ENCODE measurements around the gene HOXA10. TPM values are rescaled to one million over a fixed set of nuclear protein-coding genes. Genes with fewer than 3 reads are reported as not detected.

The HOXA10 gene
- total RNA-seq, 1 donor from 2014 or later = 36.7 TPM

DNA sequence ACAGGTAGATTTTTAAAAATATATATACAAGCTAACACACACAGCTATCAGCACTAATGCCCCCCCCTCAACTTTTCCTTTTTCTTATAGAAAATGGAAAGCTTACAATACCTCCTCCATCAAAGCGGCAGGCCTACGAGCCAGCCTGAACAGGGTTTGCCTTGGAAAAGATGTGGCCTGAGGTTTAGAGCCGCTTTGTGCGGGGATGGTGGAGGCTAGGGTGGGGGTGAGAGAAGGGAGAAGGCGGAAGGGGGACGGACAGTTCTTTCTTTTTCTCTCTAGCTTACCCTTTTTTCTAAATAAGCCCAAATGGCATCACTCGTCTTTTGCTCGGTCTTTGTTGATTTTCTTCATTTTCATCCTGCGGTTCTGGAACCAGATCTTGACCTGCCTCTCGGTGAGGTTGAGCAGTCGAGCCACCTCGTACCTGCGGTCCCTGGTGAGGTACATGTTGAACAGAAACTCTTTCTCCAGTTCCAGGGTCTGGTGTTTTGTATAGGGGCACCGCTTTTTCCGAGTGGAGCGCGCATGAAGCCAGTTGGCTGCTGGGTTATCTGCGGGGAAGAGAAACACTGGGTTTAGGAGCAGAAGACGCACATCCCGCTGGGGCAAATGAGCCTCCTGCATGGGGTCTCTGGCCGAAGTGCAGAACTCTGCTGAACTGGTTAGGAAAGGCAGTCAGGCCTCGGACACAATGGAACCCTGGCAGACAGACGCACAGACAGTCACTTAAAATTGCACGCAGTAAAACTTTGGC lies 10.7 kb downstream of the HOXA10 start:
- no peak for DNase-seq (ENCODE audit: low read depth)
- H3K4me3 ChIP-seq (ENCODE audit: low read depth, low read length) = peak overlapping the region; percentile 74
- TF ChIP-seq, protein P1, sequence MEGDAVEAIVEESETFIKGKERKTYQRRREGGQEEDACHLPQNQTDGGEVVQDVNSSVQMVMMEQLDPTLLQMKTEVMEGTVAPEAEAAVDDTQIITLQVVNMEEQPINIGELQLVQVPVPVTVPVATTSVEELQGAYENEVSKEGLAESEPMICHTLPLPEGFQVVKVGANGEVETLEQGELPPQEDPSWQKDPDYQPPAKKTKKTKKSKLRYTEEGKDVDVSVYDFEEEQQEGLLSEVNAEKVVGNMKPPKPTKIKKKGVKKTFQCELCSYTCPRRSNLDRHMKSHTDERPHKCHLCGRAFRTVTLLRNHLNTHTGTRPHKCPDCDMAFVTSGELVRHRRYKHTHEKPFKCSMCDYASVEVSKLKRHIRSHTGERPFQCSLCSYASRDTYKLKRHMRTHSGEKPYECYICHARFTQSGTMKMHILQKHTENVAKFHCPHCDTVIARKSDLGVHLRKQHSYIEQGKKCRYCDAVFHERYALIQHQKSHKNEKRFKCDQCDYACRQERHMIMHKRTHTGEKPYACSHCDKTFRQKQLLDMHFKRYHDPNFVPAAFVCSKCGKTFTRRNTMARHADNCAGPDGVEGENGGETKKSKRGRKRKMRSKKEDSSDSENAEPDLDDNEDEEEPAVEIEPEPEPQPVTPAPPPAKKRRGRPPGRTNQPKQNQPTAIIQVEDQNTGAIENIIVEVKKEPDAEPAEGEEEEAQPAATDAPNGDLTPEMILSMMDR (conservative IDR thresholded peaks at IDR 0.05; ENCODE audit: low read depth, low read length) = no peak

DNA sequence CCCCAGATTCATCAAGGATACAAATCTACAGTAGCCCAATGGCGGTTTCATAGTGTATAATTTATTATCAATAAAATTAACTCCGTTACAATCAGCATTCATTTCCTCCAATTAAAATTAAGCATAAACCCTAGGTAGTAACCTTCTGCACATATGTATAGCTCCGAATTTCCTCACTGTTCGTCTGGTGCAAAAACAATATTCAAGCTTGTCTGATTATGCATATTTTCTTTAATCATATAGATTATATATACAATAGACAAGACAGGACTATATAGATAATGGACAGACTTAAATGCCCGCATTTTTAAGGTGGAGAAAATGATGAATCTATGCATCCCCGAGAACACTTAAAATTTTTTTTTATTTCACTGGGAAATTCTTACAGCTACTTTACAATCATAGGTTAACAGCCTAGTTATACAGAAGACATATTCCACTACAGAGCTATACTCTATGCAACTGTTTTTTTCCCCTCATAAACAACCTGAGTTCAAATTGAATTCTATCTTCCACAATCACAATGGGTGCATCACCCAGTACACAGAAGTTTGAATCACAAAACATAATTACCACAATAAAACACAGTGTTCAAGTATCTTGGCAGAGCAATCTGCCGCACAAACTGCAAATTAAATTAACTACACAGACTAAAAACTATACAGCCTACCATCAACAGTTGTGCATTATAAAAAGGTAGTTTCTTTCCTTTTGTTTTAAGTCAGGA lies 11.4 kb downstream of the HOXA10 start:
- TF ChIP-seq, protein P1 (conservative IDR thresholded peaks at IDR 0.05; ENCODE audit: low read depth, low read length) = no peak
- H3K4me3 ChIP-seq (ENCODE audit: low read depth, low read length) = peak overlapping the region; percentile 74
- DNase-seq (ENCODE audit: low read depth) = no peak

DNA sequence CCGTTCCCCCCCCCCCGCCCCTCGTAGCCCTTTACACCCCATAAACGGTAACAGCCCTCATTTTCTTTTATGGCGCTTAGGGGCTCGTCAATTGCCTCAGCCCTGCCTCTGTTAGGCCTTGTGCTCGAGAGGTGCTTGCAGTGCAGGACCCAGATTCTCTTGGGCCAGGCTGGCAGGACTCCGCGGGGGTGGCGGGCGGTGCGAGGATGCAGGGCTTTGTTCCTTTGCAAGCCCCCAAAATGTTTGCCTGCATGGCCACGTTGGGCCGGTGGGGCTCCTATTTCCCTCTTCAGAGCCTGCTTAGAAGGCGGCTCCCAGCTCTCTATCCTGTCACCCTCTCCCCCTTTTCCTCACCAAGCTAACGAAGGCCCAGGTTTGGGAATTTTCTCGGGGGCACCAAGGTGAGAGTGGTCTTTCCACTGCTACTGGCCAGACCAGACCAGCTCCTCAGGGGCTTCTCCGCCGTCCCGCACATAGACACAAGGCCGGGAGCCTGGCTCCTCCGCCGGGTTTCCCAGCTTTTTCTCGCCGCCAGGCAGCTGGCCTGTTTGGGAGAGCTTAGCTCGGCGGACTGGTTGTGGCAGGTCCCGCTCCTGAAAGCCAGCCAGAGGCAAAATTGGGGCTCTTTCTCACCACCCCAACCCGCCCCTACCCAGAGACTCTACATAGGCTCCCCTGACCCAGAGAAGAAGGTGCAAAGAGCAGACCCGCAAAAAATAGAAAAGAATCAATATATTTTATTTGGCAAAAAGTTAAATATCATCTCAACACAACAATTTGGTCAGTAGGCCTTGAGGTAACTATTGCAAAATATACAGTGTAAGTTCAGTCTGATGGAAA lies 12.2 kb downstream of the HOXA10 start:
- TF ChIP-seq, protein P1 (conservative IDR thresholded peaks at IDR 0.05; ENCODE audit: low read depth, low read length) = no peak
- DNase-seq (ENCODE audit: low read depth) = no peak
- peak overlapping the region; percentile 74 for H3K4me3 ChIP-seq (ENCODE audit: low read depth, low read length)

DNA sequence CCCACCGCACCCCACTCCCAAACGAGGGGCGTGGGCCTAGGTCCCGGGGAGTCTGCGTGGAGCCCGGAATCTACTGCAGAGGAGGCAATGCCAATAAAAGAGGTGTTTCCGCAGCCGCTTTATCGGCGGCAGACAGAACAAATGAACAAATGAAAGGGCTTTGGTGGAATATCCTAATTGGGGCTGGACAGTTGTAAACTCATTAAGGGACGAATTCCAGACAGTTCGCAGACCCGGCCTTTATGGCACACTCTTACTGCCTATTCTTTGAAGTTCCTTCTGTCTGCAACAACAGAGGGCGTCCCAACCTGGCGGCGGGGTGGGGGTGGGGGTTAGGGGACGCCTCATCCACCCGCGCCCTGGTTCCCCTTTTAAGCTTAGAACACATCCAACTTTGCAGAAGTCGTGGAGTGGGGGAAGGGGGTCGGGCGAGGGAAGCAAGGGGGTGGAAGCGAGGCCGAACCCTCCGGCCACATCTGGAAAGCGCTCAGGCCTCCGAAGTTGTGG lies 12.9 kb downstream of the HOXA10 start:
- peak overlapping the region; percentile 74 for H3K4me3 ChIP-seq (ENCODE audit: low read depth, low read length)
- DNase-seq (ENCODE audit: low read depth) = no peak
- TF ChIP-seq, protein P1 (conservative IDR thresholded peaks at IDR 0.05; ENCODE audit: low read depth, low read length) = no peak

DNA sequence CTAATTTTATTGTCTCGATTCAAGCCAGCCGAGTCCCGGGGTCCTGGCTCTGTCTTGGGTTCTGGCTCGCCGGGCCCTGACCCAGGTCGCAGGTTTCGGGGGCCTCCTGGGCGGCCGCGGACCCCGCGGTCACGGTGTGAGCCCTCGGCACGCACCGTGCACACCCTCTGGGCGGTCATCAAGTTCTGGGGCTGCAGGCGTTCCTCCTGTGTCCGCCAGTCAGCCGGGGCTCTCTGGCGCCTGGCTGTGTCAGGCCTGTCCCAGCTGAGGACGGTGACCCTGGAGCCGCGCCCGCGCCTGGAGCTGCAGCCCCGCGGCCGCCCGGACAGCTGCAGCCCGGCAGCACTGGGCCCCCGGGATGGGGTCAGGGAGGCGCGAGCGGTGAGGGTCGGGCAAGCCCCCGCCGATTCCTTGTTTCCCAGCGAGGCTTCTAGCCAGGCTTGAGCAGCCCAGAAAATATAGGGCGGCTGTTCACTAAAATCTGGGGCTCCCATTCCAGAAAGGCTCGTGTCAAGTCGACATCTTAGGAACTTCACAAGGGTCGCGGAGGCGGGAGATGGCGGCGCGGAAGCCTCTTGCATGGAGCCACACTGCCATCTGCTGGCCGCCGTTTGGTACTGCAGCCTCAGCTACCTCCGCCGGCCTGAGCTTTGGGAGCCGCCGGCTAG lies 13.4 kb downstream of the HOXA10 start:
- TF ChIP-seq, protein P1 (conservative IDR thresholded peaks at IDR 0.05; ENCODE audit: low read depth, low read length) = peak; percentile 88
- peak overlapping the region; percentile 74 for H3K4me3 ChIP-seq (ENCODE audit: low read depth, low read length)
- no peak for DNase-seq (ENCODE audit: low read depth)

DNA sequence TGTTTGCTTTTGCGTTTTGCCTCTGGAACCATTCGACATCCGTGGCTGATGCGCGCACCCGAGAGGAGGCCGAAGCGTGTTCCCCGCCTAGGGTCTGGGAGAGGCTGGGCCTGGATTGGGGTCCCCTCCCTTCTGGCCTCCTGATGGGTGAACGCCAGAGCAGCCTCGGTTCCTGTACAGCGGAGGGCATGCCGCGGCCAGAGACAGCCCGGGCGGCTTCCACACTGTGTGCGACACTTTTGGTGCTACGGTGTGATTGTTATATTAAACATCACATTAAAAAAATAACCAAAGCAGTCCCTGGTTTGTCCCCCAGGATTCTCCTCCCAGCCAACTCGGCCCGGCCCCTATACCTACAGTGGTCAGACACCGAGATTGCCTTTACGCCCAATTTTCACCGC lies 14.0 kb downstream of the HOXA10 start:
- TF ChIP-seq, protein P1 (conservative IDR thresholded peaks at IDR 0.05; ENCODE audit: low read depth, low read length) = no peak
- peak overlapping the region; percentile 74 for H3K4me3 ChIP-seq (ENCODE audit: low read depth, low read length)
- no peak for DNase-seq (ENCODE audit: low read depth)
